ENCODE data around the gene CALCA.

CALCA gene

GRCh38 chr11:14934641-14935351, 37.4 kb downstream of the CALCA start:
- Histone ChIP-seq H3K4me3 (ENCODE audit: low read length) (no peak overlapping the region), H3K36me3 (ENCODE audit: insufficient read depth, low read depth, low read length) (no peaks in the 10 kb centered on the region), H3K9ac (ENCODE audit: low read depth, low read length) (no peak overlapping the region), H3K4me1 (ENCODE audit: insufficient read depth, low read length) (no peaks in the 10 kb centered on the region), H3K27me3 (ENCODE audit: insufficient read depth, low read length) (no peaks in the 10 kb centered on the region), H3K27ac (ENCODE audit: low read length) (no peak overlapping the region), H3K9me3 (ENCODE audit: insufficient read depth, low read depth, low read length) (peaks cover 21% of the 10 kb centered on the region)

- Histone ChIP-seq H3K27me3 (ENCODE audit: insufficient read depth, low read length) (no peaks in the 10 kb centered on the region), H3K4me1 (ENCODE audit: insufficient read depth, low read length) (no peaks in the 10 kb centered on the region), H3K9ac (ENCODE audit: low read depth, low read length) (no peak overlapping the region), H3K9me3 (ENCODE audit: insufficient read depth, low read depth, low read length) (peaks cover 9% of the 10 kb centered on the region; the same call in 1 of the 2 replicates), H3K4me3 (ENCODE audit: low read length) (no peak overlapping the region), H3K27ac (ENCODE audit: low read length) (no peak overlapping the region), H3K36me3 (ENCODE audit: insufficient read depth, low read depth, low read length) (no peaks in the 10 kb centered on the region)
These were observed 39.7 kb downstream of the CALCA start for GRCh38 chr11:14932447-14932846.

GRCh38 chr11:14930369-14930768, 41.8 kb downstream of the CALCA start:
- H3K9ac ChIP-seq (ENCODE audit: low read depth, low read length): no peak overlapping the region
- H3K4me3 ChIP-seq (ENCODE audit: low read length): no peak overlapping the region
- H3K27ac ChIP-seq (ENCODE audit: low read length): no peak overlapping the region
- no peaks in the 10 kb centered on the region for H3K4me1 ChIP-seq (ENCODE audit: insufficient read depth, low read length)
- no peaks in the 10 kb centered on the region for H3K27me3 ChIP-seq (ENCODE audit: insufficient read depth, low read length)
- H3K9me3 ChIP-seq (ENCODE audit: insufficient read depth, low read depth, low read length): peaks cover 9% of the 10 kb centered on the region; the same call in 1 of the 2 replicates
- H3K36me3 ChIP-seq (ENCODE audit: insufficient read depth, low read depth, low read length): no peaks in the 10 kb centered on the region

- H3K4me1 ChIP-seq (ENCODE audit: insufficient read depth, low read length): no peaks in the 10 kb centered on the region
- no peak overlapping the region for H3K4me3 ChIP-seq (ENCODE audit: low read length)
- no peaks in the 10 kb centered on the region; the same call in 1 of the 2 replicates for H3K9me3 ChIP-seq (ENCODE audit: insufficient read depth, low read depth, low read length)
- H3K27me3 ChIP-seq (ENCODE audit: insufficient read depth, low read length): no peaks in the 10 kb centered on the region
- no peaks in the 10 kb centered on the region for H3K36me3 ChIP-seq (ENCODE audit: insufficient read depth, low read depth, low read length)
- H3K27ac ChIP-seq (ENCODE audit: low read length): no peak overlapping the region
- no peak overlapping the region for H3K9ac ChIP-seq (ENCODE audit: low read depth, low read length)
These were observed 45.0 kb downstream of the CALCA start for GRCh38 chr11:14927146-14927545.

GRCh38 chr11:14924318-14924717, 47.8 kb downstream of the CALCA start:
- Histone ChIP-seq H3K27ac (ENCODE audit: low read length) (no peak overlapping the region), H3K36me3 (ENCODE audit: insufficient read depth, low read depth, low read length) (no peaks in the 10 kb centered on the region), H3K9me3 (ENCODE audit: insufficient read depth, low read depth, low read length) (no peaks in the 10 kb centered on the region; the same call in 1 of the 2 replicates), H3K9ac (ENCODE audit: low read depth, low read length) (no peak overlapping the region), H3K27me3 (ENCODE audit: insufficient read depth, low read length) (no peaks in the 10 kb centered on the region), H3K4me3 (ENCODE audit: low read length) (no peak overlapping the region), H3K4me1 (ENCODE audit: insufficient read depth, low read length) (no peaks in the 10 kb centered on the region)

All from iPS-20b (cell line).